ENCODE data around the gene SYTL3. TPM values are rescaled to one million over a fixed set of nuclear protein-coding genes. Genes with fewer than 3 reads are reported as not detected.

The SYTL3 gene
- total RNA-seq, 1 experiment from 2014 or later = 1.8 TPM

DNA sequence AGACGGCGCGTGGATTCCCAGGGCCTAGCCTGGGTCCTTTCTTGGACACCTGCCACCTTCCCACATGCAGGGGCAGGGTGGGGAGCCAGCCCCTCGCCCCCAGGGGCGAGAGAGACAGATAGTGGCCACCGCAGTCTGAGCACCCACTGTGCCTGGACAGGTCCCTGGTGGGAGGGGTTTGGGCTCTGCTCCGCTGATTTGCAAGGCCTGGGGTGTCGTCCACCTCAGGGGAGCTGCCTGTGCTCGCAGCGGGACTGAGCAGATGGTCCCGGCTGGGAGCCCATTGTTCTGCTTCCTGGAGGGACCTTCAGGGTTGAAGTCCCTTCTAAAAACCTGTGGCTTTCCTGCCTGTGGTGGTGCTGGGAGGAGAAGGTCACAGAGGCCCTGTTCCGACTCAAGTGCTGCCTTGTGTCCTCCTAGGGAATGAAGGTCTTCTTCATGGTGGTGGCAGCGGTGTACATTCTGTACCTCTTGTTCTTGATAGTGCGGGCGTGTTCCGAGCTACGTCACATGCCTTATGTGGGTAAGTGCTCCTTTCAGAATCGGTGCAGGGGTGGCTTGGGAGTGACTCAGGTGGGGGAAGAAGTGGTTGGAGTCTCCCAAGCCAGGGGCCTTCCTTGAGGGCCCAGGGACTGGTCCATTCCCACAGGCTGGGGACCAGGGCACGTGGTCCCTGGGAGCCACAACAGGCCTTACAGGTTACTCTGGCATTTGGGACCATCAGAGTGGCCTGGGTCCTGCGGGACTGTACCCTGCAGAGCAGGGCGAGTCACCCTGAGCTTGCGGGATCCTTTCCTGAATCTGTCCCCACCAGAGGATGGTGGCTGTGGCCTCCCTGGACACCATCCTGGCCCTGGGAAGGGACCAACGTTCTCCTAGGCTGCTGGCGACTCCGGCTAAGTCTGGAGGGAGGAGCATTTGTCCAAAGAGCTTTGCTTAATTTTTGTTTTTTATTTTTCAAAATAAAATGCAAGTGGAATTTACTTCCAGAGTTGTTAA is 24.9 kb upstream of the SYTL3 start:
- Histone ChIP-seq H3K9ac (ENCODE audit: low read length) (no peak overlapping the region), H3K27me3 (ENCODE audit: low read length) (no peaks in the 10 kb centered on the region), H3K4me2 (ENCODE audit: low read length) (no peak overlapping the region), H2AFZ (ENCODE audit: low read length) (no peak overlapping the region), H3K4me3 (ENCODE audit: low read length) (no peak overlapping the region), H3K9me3 (ENCODE audit: low read length) (no peaks in the 10 kb centered on the region), H3K4me1 (ENCODE audit: insufficient read depth, low read length) (no peaks in the 10 kb centered on the region), H3K9me2 (replicated peaks; ENCODE audit: low read length) (no peaks in the 10 kb centered on the region), H3F3A (ENCODE audit: low read length, unreplicated experiment) (no peaks in the 10 kb centered on the region), H4K20me1 (ENCODE audit: low read length) (no peaks in the 10 kb centered on the region), H3K79me2 (ENCODE audit: low read length) (no peaks in the 10 kb centered on the region), H3K27ac (ENCODE audit: low read length) (no peak overlapping the region), H3K36me3 (ENCODE audit: low read depth, low read length) (no peaks in the 10 kb centered on the region; the same call in none of the 2 replicates)
- ATAC-seq = no peak
- BruUV-seq (replicated peaks) = no TSS peak
- ChIA-PET CTCF (no interaction called here), POLR2A (ENCODE audit: unreplicated experiment) (no interaction called here)
- TF ChIP-seq EZH2phosphoT487 (IDR thresholded peaks at IDR 0.05; ENCODE audit: borderline replicate concordance, low read length) (no peak), EZH2 (IDR thresholded peaks at IDR 0.05; ENCODE audit: low read length, unreplicated experiment) (no peak), CTCF (conservative IDR thresholded peaks at IDR 0.05; ENCODE audit: low read depth, low read length) (no peak)
- intact Hi-C loops (cut with micrococcal nuclease) = no loop called here
- no peak for DNase-seq

GRCh38 chr6:158625881-158626305 is 24.0 kb upstream of the SYTL3 start:
- H3K36me3 ChIP-seq (ENCODE audit: low read depth, low read length) = no peaks in the 10 kb centered on the region; the same call in none of the 2 replicates
- no peak overlapping the region for H3K27ac ChIP-seq (ENCODE audit: low read length)
- H3K27me3 ChIP-seq (ENCODE audit: low read length) = no peaks in the 10 kb centered on the region
- no peak for TF ChIP-seq CTCF (conservative IDR thresholded peaks at IDR 0.05; ENCODE audit: low read depth, low read length)
- TF ChIP-seq EZH2 (IDR thresholded peaks at IDR 0.05; ENCODE audit: low read length, unreplicated experiment) = no peak
- no peak for TF ChIP-seq EZH2phosphoT487 (IDR thresholded peaks at IDR 0.05; ENCODE audit: borderline replicate concordance, low read length)
- H3K4me1 ChIP-seq (ENCODE audit: insufficient read depth, low read length) = no peaks in the 10 kb centered on the region
- intact Hi-C loops (cut with micrococcal nuclease) = no loop called here
- H3K9me3 ChIP-seq (ENCODE audit: low read length) = no peaks in the 10 kb centered on the region
- H3K79me2 ChIP-seq (ENCODE audit: low read length) = no peaks in the 10 kb centered on the region
- no TSS peak for BruUV-seq (replicated peaks)
- no peak overlapping the region for H3K4me2 ChIP-seq (ENCODE audit: low read length)
- ChIA-PET POLR2A (ENCODE audit: unreplicated experiment) (no interaction called here), CTCF (no interaction called here)
- H3K9ac ChIP-seq (ENCODE audit: low read length) = no peak overlapping the region
- DNase-seq (no peak), ATAC-seq (no peak)
- H4K20me1 ChIP-seq (ENCODE audit: low read length) = no peaks in the 10 kb centered on the region
- H3F3A ChIP-seq (ENCODE audit: low read length, unreplicated experiment) = no peaks in the 10 kb centered on the region
- H3K9me2 ChIP-seq (replicated peaks; ENCODE audit: low read length) = no peaks in the 10 kb centered on the region
- H2AFZ ChIP-seq (ENCODE audit: low read length) = no peak overlapping the region
- no peak overlapping the region for H3K4me3 ChIP-seq (ENCODE audit: low read length)

Data from PC-3 (cell line).